Heart left ventricle (tissue), 16 donors: ENCODE results near the gene ATF6. TPM values are rescaled to one million over a fixed set of nuclear protein-coding genes. Genes with fewer than 3 reads are reported as not detected.

Experiments used
- ATAC-seq, 4 donors: fragments of 200-7000 bp; cut with Tn5 transposase; one replicate each; pipeline ENCODE4 v1.9.1; 2020 to 2022; ENCODE audit warnings: moderate library complexity in 4 of 4, mild to moderate bottlenecking in 3 of 4, moderate number of reproducible peaks in 1 of 4
- DNase-seq, 5 donors: peaks; one replicate each; pipeline ENCODE4 v3.0.0-alpha.2; 2020
- H3K27ac ChIP-seq, 12 donors: fragments of 200-600 bp; sonication (generic) in 4 of 12; one replicate each; pipeline versions ENCODE4 v1.5.0 to v1.8.0; 2016 to 2022; ENCODE audit warnings: mild to moderate bottlenecking in 2 of 12
- H3K27me3 ChIP-seq, 9 donors: fragments of 200-600 bp; sonication (generic) in 2 of 9; one replicate each; pipeline versions ENCODE4 v1.5.1 to v1.8.0; 2016 to 2022; ENCODE audit warnings: mild to moderate bottlenecking in 3 of 9
- H3K36me3 ChIP-seq, 9 donors: fragments of 200-600 bp; sonication (generic) in 2 of 9; one replicate each; pipeline versions ENCODE4 v1.5.0 to v1.8.0; 2018 to 2022; ENCODE audit warnings: mild to moderate bottlenecking in 2 of 9
- H3K4me1 ChIP-seq, 12 donors: fragments of 200-600 bp; sonication (generic) in 4 of 12; one replicate each; pipeline versions ENCODE4 v1.5.0 to v1.8.0; 2016 to 2022; ENCODE audit warnings: mild to moderate bottlenecking in 3 of 12
- H3K4me3 ChIP-seq, 12 donors: fragments of 200-600 bp; sonication (generic) in 4 of 12; one replicate each; pipeline versions ENCODE4 v1.5.0 to v1.8.0; 2017 to 2022; ENCODE audit warnings: mild to moderate bottlenecking in 9 of 12, moderate library complexity in 4 of 12
- H3K9me3 ChIP-seq, 12 donors: fragments of 200-600 bp; sonication (generic) in 4 of 12; one replicate each; pipeline versions ENCODE4 v1.5.0 to v1.8.0; 2016 to 2022; ENCODE audit warnings: mild to moderate bottlenecking in 1 of 12
- POLR2A ChIP-seq, 2 donors: fragments of 450-650 bp; IDR thresholded peaks; one replicate each; pipeline ENCODE4 v1.6.1; 2017; ENCODE audit warnings: antibody characterized with exemption in 2 of 2, mild to moderate bottlenecking in 2 of 2, moderate library complexity in 2 of 2
- WGBS, 4 donors: extraction: QIAGEN DNeasy Blood & Tissue Kit in 2 of 4; methylation state at CpG; one replicate each; pipeline versions ENCODE4 v1.1.5 to v1.1.7; 2013 to 2018; 5-methylcytosine and 5-hydroxymethylcytosine counted together
- intact Hi-C, 10 donors: fragments of 100-400 bp; cut with DNase I; formaldehyde crosslinking; loops; one replicate each; pipeline versions ENCODE4 v1.11.1 to v1.14.2; 2022
- polyA plus RNA-seq, 2 donors: library from polyadenylated mRNA; stranded (reverse); fragments of 200-250 nt; gene quantifications; one replicate each; pipeline ENCODE4 v1.2.3, GENCODE V29; 2013
- total RNA-seq, 9 donors: library from RNA; depleted of rRNA in 2 of 9; stranded (reverse); fragments of >200 nt in 2 of 9; fragmentation: NEBNext Ultra II Directional in 3 of 9; extraction: Animal tissue kit (Norgen Biotek cat#: 25700) in 3 of 9; gene quantifications; one replicate each; pipeline versions ENCODE4 v1.1.0 to v1.2.4, GENCODE V29; 2016 to 2023
- TF ChIP-seq, protein P1 (sequence below), 12 donors: fragments of 200-600 bp; sonication (generic) in 4 of 12; IDR thresholded peaks; one replicate each; pipeline versions ENCODE4 v1.5.0 to v1.8.0; 2018 to 2022; ENCODE audit warnings: antibody characterized with exemption in 12 of 12, mild to moderate bottlenecking in 5 of 12
- donor health status: ischemic (EF 13 %, LVEDD 7.1; RV severe dilation, severe dysfunction).
- donor health status: healthy with polysubstance abuse.
- donor health status: DM: no; HTN: yes; CAD: no.
- donor health status: DM: no; HTN: no; CAD: no.
- donor health status: ischemic (EF 25% LVEDD 6.9; RV normal size, moderate dysfunction).
- donor health status: ischemic (EF 25% LVEDD 5.7; RV mildly dilated, moderate dysfunction).
- donor health status: healthy.
- donor health status: DM: yes; HTN: yes; CAD: no.
- donor health status: ischemic (EF 35%, LVEDD 5.7; RV mildly dilated, moderate dysfunction).
- donor health status: nonischemic (EF 11% LVEDD 7.7; RV severe dilation, severe dysfunction).
- donor health status: DM: yes; HTN: yes; CAD: no.
- donor health status: PGD.
- donor health status: ischemic (EF 29% LVEDD 5.4; RV normal size, mild dysfunction).
- donor health status: nonischemic (EF 23%, LVEDD 6.1; RV moderate dilation, normal function).

ATF6 gene
- total and polyA plus RNA-seq, 11 donors = 3.0 to 24.4 (median 16.3) TPM

DNA sequence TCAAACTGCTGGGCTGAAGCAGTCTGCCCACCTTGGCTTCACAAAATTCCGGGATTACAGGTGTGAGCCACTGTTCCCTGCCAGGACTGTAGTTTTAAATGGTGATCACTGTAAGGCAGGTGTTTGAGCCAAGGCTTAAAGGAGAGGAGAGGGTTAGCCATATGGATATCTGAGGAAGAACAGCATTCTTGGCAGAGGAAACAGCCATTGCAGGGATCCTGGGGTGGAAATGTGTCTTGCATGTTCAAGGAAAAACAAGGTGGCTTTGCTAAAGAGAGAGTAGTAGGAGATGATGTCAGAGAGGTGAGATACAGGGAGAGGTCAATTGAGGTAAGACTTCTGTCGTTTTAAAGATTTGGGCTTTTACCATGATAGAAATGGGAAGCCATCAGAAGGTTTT lies 73.5 kb downstream of the ATF6 start:
- Histone ChIP-seq H3K36me3 (peaks cover 0 to 30% (median 6%) of the 10 kb centered on the region in 9 donors), H3K9me3 (peaks cover 0 to 5% (median 0%) of the 10 kb centered on the region in 12 donors), H3K4me3 (no peak overlapping the region), H3K4me1 (peaks cover 0 to 8% (median 0%) of the 10 kb centered on the region in 12 donors), H3K27ac (no peak overlapping the region), H3K27me3 (no peaks in the 10 kb centered on the region)
- 78 to 86% (median 81%) methylated on average over 2 of the region's 2 CpGs for WGBS, 4 donors
- ATAC-seq (no peak), DNase-seq (no peak)
- intact Hi-C loops = no loop called here
- TF ChIP-seq POLR2A (IDR thresholded peaks at IDR 0.05) = no peak
- TF ChIP-seq, protein P1, sequence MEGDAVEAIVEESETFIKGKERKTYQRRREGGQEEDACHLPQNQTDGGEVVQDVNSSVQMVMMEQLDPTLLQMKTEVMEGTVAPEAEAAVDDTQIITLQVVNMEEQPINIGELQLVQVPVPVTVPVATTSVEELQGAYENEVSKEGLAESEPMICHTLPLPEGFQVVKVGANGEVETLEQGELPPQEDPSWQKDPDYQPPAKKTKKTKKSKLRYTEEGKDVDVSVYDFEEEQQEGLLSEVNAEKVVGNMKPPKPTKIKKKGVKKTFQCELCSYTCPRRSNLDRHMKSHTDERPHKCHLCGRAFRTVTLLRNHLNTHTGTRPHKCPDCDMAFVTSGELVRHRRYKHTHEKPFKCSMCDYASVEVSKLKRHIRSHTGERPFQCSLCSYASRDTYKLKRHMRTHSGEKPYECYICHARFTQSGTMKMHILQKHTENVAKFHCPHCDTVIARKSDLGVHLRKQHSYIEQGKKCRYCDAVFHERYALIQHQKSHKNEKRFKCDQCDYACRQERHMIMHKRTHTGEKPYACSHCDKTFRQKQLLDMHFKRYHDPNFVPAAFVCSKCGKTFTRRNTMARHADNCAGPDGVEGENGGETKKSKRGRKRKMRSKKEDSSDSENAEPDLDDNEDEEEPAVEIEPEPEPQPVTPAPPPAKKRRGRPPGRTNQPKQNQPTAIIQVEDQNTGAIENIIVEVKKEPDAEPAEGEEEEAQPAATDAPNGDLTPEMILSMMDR (IDR thresholded peaks at IDR 0.05) = no peak

DNA sequence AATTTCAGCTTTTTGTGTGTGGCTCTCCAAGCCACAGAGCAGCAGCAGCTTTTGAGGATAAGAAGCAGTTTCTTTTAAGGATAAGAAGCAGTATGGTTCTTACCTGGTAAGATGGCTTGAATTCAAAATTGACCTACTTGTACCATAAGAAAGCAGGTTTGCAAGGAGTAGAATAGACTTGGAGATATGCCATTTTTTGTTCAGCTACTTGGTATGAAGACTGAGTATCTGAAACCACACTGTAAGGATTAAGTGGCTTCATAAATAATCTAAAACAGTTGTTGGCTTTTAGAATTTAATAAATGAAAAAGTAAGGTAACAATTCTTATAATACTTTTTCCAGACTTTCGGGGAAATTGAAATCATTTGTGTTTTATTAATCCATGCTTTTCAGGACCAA lies 74.2 kb downstream of the ATF6 start:
- DNase-seq = no peak
- TF ChIP-seq, protein P1 (IDR thresholded peaks at IDR 0.05) = no peak
- TF ChIP-seq POLR2A (IDR thresholded peaks at IDR 0.05) = no peak
- intact Hi-C loops = loop anchor here in 1 of 10 donors (10.0 kb wide), 1 partner anchor 46 kb away; no protein-coding TSS in a partner anchor
- no peak for ATAC-seq
- Histone ChIP-seq H3K4me1 (peaks cover 0 to 8% (median 0%) of the 10 kb centered on the region in 12 donors), H3K9me3 (peaks cover 0 to 5% (median 0%) of the 10 kb centered on the region in 12 donors), H3K27ac (no peak overlapping the region), H3K27me3 (no peaks in the 10 kb centered on the region), H3K36me3 (peaks cover 0 to 30% (median 6%) of the 10 kb centered on the region in 9 donors), H3K4me3 (no peak overlapping the region)
- WGBS, 4 donors = 96 to 100% (median 98%) methylated on average over 1 of the region's 1 CpG

DNA sequence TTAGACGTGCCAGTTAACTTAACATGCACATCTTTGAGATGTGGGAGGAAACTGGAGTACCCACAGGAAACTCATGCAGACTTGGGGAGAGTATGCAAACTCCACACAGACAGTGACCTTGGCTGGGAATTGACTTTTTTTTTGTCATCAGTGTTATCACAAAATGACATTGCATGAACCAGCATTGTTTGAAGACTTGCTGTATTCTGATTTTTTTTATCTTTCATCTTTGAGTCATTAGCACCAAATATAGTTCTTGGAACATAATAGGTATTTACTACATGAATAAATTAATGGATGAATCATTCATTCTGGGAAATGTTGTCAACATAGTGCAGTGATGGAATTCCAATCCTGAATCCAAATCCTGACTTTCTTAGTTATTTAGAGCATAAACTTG lies 77.0 kb downstream of the ATF6 start:
- Histone ChIP-seq H3K4me1 (peaks cover 0 to 8% (median 0%) of the 10 kb centered on the region in 12 donors), H3K27ac (peak overlapping the region in 1 of 12 donors; percentile 9), H3K36me3 (peaks cover 0 to 48% (median 23%) of the 10 kb centered on the region in 9 donors), H3K4me3 (no peak overlapping the region), H3K27me3 (no peaks in the 10 kb centered on the region), H3K9me3 (peaks cover 0 to 5% (median 0%) of the 10 kb centered on the region in 12 donors)
- DNase-seq = no peak
- no peak for TF ChIP-seq POLR2A (IDR thresholded peaks at IDR 0.05)
- TF ChIP-seq, protein P1 (IDR thresholded peaks at IDR 0.05) = no peak
- WGBS, 4 donors = 56 to 82% (median 64%) methylated on average over 1 of the region's 1 CpG
- no peak for ATAC-seq
- intact Hi-C loops = loop anchor here in 1 of 10 donors (10.0 kb wide), 1 partner anchor 48 kb away; no protein-coding TSS in a partner anchor

DNA sequence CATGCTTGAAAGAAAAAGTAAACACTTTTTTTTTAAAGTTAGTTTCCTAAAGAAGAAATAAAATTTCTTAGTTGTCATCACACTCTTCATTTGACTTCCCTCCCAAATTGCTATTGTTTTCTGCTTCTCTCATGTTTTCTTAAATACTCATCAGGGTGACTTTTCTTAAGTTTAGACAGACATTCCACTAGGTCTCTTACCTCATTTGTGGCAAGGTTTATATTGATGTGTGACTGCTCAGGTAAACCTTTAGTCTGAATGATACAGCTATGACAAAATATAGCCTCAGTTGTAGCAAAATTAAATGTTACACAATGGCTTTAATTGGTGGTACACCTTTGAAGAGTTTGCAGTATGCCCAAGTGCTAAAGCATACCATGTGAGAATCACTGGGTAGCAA lies 78.6 kb downstream of the ATF6 start:
- H3K36me3 ChIP-seq = peaks cover 0 to 51% (median 23%) of the 10 kb centered on the region in 9 donors
- intact Hi-C loops = loop anchor here in 1 of 10 donors (10.0 kb wide), 1 partner anchor 50 kb away; no protein-coding TSS in a partner anchor
- peaks cover 0 to 19% (median 9%) of the 10 kb centered on the region in 12 donors for H3K4me1 ChIP-seq
- DNase-seq (no peak), ATAC-seq (no peak)
- H3K27ac ChIP-seq = no peak overlapping the region
- TF ChIP-seq POLR2A (IDR thresholded peaks at IDR 0.05) = no peak
- TF ChIP-seq, protein P1 (IDR thresholded peaks at IDR 0.05) = no peak
- peaks cover 0 to 5% (median 0%) of the 10 kb centered on the region in 12 donors for H3K9me3 ChIP-seq
- H3K27me3 ChIP-seq = no peaks in the 10 kb centered on the region
- H3K4me3 ChIP-seq = no peak overlapping the region
